GM12878 (cell line): Measurements from ENCODE around the gene DLG2. TPM values are rescaled to one million over a fixed set of nuclear protein-coding genes. Genes with fewer than 3 reads are reported as not detected.

ENCODE experiments used
- ATAC-seq: fragments of 200-7000 bp; cut with Tn5 transposase; 3 replicates; pipeline ENCODE4 v1.9.1; 2020; ENCODE audit warnings: mild to moderate bottlenecking, moderate library complexity
- BruUV-seq: library from RNA; stranded (reverse); fragments of 400-500 nt; replicated peaks from 2 replicates; lab custom pipeline; 2021; lab: Mats Ljungman, UMichigan
- CTCF ChIA-PET: fragments of 300-600 bp; sonication (Branson Sonifier 250); formaldehyde crosslinking; extraction: SDS; loops from one replicate; lab custom pipeline; 2021; ENCODE audit warnings: inconsistent platforms; lab: Yijun Ruan, JAX
- POLR2A ChIA-PET: fragments of 350-600 bp; formaldehyde crosslinking; extraction: SDS; loops from one replicate; lab custom pipeline; 2021; ENCODE audit warnings: inconsistent platforms; lab: Charles Lee
- RAD21 ChIA-PET: fragments of 300-600 bp; sonication (Branson Sonifier 250); formaldehyde crosslinking; loops from one replicate; lab custom pipeline; 2023; ENCODE audit warnings: antibody characterized with exemption; ENCODE audit not compliant: unreplicated experiment; lab: Charles Lee
- SMC1A ChIA-PET: fragments of 300-600 bp; sonication (Branson Sonifier 250); formaldehyde crosslinking; loops from one replicate; lab custom pipeline; 2023; ENCODE audit not compliant: unreplicated experiment, uncharacterized antibody; lab: Charles Lee
- DNase-seq: peaks from one replicate; pipeline ENCODE4 v3.0.0-alpha.2; 2011; ENCODE audit warnings: low read depth, low spot score
- FAIRE-seq: peaks from 3 replicates; lab custom pipeline; 2011; peaks lifted over from hg19 to GRCh38; lab: Jason Lieb, UNC
- H2AFZ ChIP-seq: 2 replicates; pipeline ENCODE4 v1.6.0; 2011; ENCODE audit warnings: low read depth, low read length, control low read depth; ENCODE audit not compliant: control insufficient read depth
- H3K27ac ChIP-seq: 2 replicates; pipeline ENCODE4 v1.5.1; 2011; ENCODE audit warnings: control low read depth; ENCODE audit not compliant: control insufficient read depth, insufficient read depth
- H3K27me3 ChIP-seq, 2 experiments: replicated peaks in 1 of 2; 2 replicates each; pipeline versions ENCODE4 v1.6.0 to v1.6.1; 2011; ENCODE audit warnings: low read length in 1 of 2; ENCODE audit not compliant: control insufficient read depth in 2 of 2, insufficient read depth in 2 of 2
- H3K36me3 ChIP-seq, 2 experiments: 2 replicates each; pipeline ENCODE4 v1.5.1; 2011; ENCODE audit warnings: low read length in 1 of 2; ENCODE audit not compliant: control insufficient read depth in 2 of 2, insufficient read depth in 2 of 2
- H3K4me1 ChIP-seq: 2 replicates; pipeline ENCODE4 v1.6.1; 2011; ENCODE audit warnings: mild to moderate bottlenecking, low read length, moderate library complexity, mixed read lengths; ENCODE audit not compliant: control insufficient read depth, insufficient read depth
- H3K4me2 ChIP-seq: 2 replicates; pipeline ENCODE4 v1.6.0; 2011; ENCODE audit warnings: control low read depth; ENCODE audit not compliant: control insufficient read depth, insufficient read depth
- H3K4me3 ChIP-seq: fragments of 200-600 bp; sonication (generic); 2 replicates; pipeline ENCODE4 v1.5.1; 2016
- H3K79me2 ChIP-seq: 2 replicates; pipeline ENCODE4 v1.6.0; 2011; ENCODE audit warnings: low read length; ENCODE audit not compliant: control insufficient read depth, insufficient read depth
- H3K9ac ChIP-seq: 2 replicates; pipeline ENCODE4 v1.8.0; 2011; ENCODE audit warnings: low read length, control low read depth, mixed read lengths; ENCODE audit not compliant: control insufficient read depth, insufficient read depth
- H3K9me3 ChIP-seq: replicated peaks from 3 replicates; pipeline ENCODE4 v1.5.1; 2011; ENCODE audit warnings: mild to moderate bottlenecking, low read length; ENCODE audit not compliant: control insufficient read depth, insufficient read depth
- H4K20me1 ChIP-seq: 2 replicates; pipeline ENCODE4 v1.6.0; 2011; ENCODE audit not compliant: control insufficient read depth, insufficient read depth
- ATF7 ChIP-seq: fragments of 450-650 bp; IDR thresholded peaks from 2 replicates; pipeline ENCODE4 v1.6.1; 2016; ENCODE audit warnings: low read depth, mild to moderate bottlenecking
- ESRRA ChIP-seq: IDR thresholded peaks from 2 replicates; pipeline ENCODE4 v1.6.1; 2012; ENCODE audit warnings: mild to moderate bottlenecking, low read length, improper control_type of control experiment
- FOS ChIP-seq: IDR thresholded peaks from 3 replicates; pipeline ENCODE4 v1.6.1; 2011; ENCODE audit warnings: borderline replicate concordance; ENCODE audit not compliant: insufficient read length; ENCODE audit errors: extremely low read depth
- FOXK2 ChIP-seq: fragments of 450-650 bp; IDR thresholded peaks from 2 replicates; pipeline ENCODE4 v1.6.1; 2017; ENCODE audit warnings: mild to moderate bottlenecking, moderate library complexity
- IKZF2 ChIP-seq, 2 experiments: fragments of 450-650 bp; IDR thresholded peaks; 2 replicates each; pipeline ENCODE4 v1.6.1; 2017; ENCODE audit warnings: mild to moderate bottlenecking in 2 of 2, moderate library complexity in 2 of 2
- KAT2A ChIP-seq: conservative IDR thresholded peaks from 2 replicates; pipeline ENCODE4 v1.6.1; 2011; ENCODE audit warnings: low read depth, low read length; ENCODE audit not compliant: control insufficient read depth
- POLR2AphosphoS5 ChIP-seq: IDR thresholded peaks from 2 replicates; pipeline ENCODE4 v1.6.1; 2011; ENCODE audit warnings: mild to moderate bottlenecking, low read length, inconsistent platforms
- RUNX3 ChIP-seq: IDR thresholded peaks from 2 replicates; pipeline ENCODE4 v1.6.1; 2012; ENCODE audit warnings: low read length, inconsistent platforms
- TCF3 ChIP-seq: IDR thresholded peaks from 2 replicates; pipeline ENCODE4 v1.6.1; 2012; ENCODE audit warnings: low read depth, mild to moderate bottlenecking, low read length, borderline replicate concordance; ENCODE audit not compliant: insufficient read depth
- ZNF207 ChIP-seq: fragments of 450-650 bp; IDR thresholded peaks from 2 replicates; pipeline ENCODE4 v1.6.1; 2014; ENCODE audit warnings: antibody characterized with exemption, mild to moderate bottlenecking, borderline replicate concordance
- ZNF622 ChIP-seq: fragments of 450-650 bp; IDR thresholded peaks from 2 replicates; pipeline ENCODE4 v1.6.1; 2017; ENCODE audit warnings: mild to moderate bottlenecking, inconsistent platforms
- WGBS: methylation state at CpG from one replicate; pipeline ENCODE4 v1.1.6; 2016; ENCODE audit warnings: low lambda C conversion rate; ENCODE audit not compliant: insufficient replicate concordance, insufficient coverage; ENCODE audit errors: missing lambda C conversion rate; 5-methylcytosine and 5-hydroxymethylcytosine counted together
- in situ Hi-C: fragments of 300-500 bp; cut with MboI; formaldehyde crosslinking; loops from 9 replicates; pipeline ENCODE4 v1.14.3; 2018; ENCODE audit warnings: mixed read lengths
- intact Hi-C: fragments of 100-400 bp; cut with micrococcal nuclease; formaldehyde crosslinking; loops from one replicate; pipeline ENCODE4 v1.14.2; 2022; ENCODE audit not compliant: unreplicated experiment
- polyA plus RNA-seq, 11 experiments: library from polyadenylated mRNA; depleted of rRNA in 4 of 11; unstranded in 6 of 11; stranded (reverse) in 5 of 11; fragments of >200 nt; fragmentation: Nextera tagmentation in 4 of 11; fragmentation: Illumina TruSeq in 1 of 11; extraction: Ambion mirVana in 4 of 11; extraction: Trizol in 1 of 11; gene quantifications; 1 replicate in 1 of 11; 2 replicates in 10 of 11; pipeline versions ENCODE4 v1.2.1 to v1.2.3, GENCODE V29; 2011 to 2016; ENCODE audit warnings: inconsistent platforms in 2 of 11, missing spikeins in 2 of 11, low read depth in 1 of 11
- total RNA-seq, 4 experiments: library from RNA; depleted of rRNA in 3 of 4; stranded (reverse); fragments of >200 nt in 3 of 4; fragmentation: Illumina TruSeq in 1 of 4; extraction: Trizol in 1 of 4; gene quantifications; 2 replicates each; pipeline versions ENCODE4 v1.2.1 to v1.2.3, GENCODE V29; 2013 to 2021
- TF ChIP-seq, protein P1 (sequence below): IDR thresholded peaks from 2 replicates; pipeline ENCODE4 v1.6.1; 2011; ENCODE audit warnings: borderline replicate concordance, low read depth, mild to moderate bottlenecking, moderate library complexity, mixed read lengths, low read length; ENCODE audit not compliant: insufficient read depth; ENCODE audit errors: extremely low read length
- TF ChIP-seq, protein P2 (sequence below): fragments of 150-350 bp; IDR thresholded peaks from 2 replicates; pipeline ENCODE4 v1.6.1; 2014; ENCODE audit warnings: mild to moderate bottlenecking, low read depth, low read length
- TF ChIP-seq, protein P3 (sequence below): IDR thresholded peaks from 2 replicates; pipeline ENCODE4 v1.6.1; 2011; ENCODE audit warnings: low read depth, mild to moderate bottlenecking, low read length, moderate library complexity, borderline replicate concordance; ENCODE audit errors: extremely low read depth
- TF ChIP-seq, protein P4 (sequence below): fragments of 450-650 bp; IDR thresholded peaks from 2 replicates; pipeline ENCODE4 v1.6.1; 2017; ENCODE audit warnings: mild to moderate bottlenecking, low read depth, inconsistent platforms; ENCODE audit not compliant: poor library complexity, severe bottlenecking
- TF ChIP-seq, protein P5 (sequence below): IDR thresholded peaks from 2 replicates; pipeline ENCODE4 v1.6.1; 2012; ENCODE audit warnings: low read length, inconsistent platforms

DLG2 gene
- total and polyA plus RNA-seq, 10 of the 15 experiments (the other 5 are each of a cell fraction or from before 2014, with no cell fraction given), result 0.09 to 0.98 (median 0.35) TPM

DNA sequence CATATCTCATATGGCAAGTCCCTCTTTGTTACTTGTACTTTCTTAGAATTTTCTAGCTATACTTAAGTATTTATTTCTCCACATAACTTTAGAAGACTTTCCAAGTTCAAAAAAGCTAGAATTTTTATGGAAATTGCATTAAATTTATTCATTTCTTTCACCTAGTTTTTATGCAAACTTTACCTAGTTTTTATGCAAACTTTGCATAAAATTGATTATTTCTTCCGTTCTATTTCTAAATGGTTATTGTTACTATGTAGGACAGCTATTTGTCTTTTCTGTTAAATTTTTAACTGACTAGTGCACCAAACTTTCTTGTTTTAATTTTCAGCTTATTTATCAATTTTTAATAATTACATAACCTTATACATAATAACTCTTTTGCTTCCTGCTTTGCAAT, 41.0 kb upstream of the DLG2 start:
- WGBS, result 58% methylated on average over 1 of the region's 1 CpG
- ChIA-PET RAD21 (no interaction called here), POLR2A (interaction anchor here (0.5 to 0.7 kb wide), 2 partner anchors 8 to 23 kb away, joined by 3 to 4 read pairs; no protein-coding TSS in a partner anchor), CTCF (interaction anchor here (0.8 to 1.4 kb wide), 4 partner anchors 9 to 13 kb away, joined by 3 to 4 read pairs (median 4); no protein-coding TSS in a partner anchor), SMC1A (interaction anchor here (0.7 to 2.8 kb wide), 6 partner anchors 12 to 187 kb away, joined by 3 to 10 read pairs (median 4); partner anchors contain the start of genes CCDC83, DLG2, TMEM126A and TMEM126B)
- DNase-seq, result no peak
- no peak overlapping the region for H3K4me3 ChIP-seq
- H3K79me2 ChIP-seq, result peaks cover 20% of the 10 kb centered on the region
- intact Hi-C loops, result loop anchor here (10.0 kb wide), 1 partner anchor 627 kb away; no protein-coding TSS in a partner anchor
- no peak for FAIRE-seq
- H2AFZ ChIP-seq, result no peak overlapping the region
- H3K4me2 ChIP-seq, result no peak overlapping the region
- TF ChIP-seq, protein P1, sequence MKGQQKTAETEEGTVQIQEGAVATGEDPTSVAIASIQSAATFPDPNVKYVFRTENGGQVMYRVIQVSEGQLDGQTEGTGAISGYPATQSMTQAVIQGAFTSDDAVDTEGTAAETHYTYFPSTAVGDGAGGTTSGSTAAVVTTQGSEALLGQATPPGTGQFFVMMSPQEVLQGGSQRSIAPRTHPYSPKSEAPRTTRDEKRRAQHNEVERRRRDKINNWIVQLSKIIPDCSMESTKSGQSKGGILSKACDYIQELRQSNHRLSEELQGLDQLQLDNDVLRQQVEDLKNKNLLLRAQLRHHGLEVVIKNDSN, result no peak
- TF ChIP-seq, protein P2, sequence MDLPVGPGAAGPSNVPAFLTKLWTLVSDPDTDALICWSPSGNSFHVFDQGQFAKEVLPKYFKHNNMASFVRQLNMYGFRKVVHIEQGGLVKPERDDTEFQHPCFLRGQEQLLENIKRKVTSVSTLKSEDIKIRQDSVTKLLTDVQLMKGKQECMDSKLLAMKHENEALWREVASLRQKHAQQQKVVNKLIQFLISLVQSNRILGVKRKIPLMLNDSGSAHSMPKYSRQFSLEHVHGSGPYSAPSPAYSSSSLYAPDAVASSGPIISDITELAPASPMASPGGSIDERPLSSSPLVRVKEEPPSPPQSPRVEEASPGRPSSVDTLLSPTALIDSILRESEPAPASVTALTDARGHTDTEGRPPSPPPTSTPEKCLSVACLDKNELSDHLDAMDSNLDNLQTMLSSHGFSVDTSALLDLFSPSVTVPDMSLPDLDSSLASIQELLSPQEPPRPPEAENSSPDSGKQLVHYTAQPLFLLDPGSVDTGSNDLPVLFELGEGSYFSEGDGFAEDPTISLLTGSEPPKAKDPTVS, result no peak
- TF ChIP-seq RUNX3 (no peak), FOS (no peak), POLR2AphosphoS5 (no peak), ZNF622 (no peak), IKZF2 (IDR thresholded peaks at IDR 0.05) (no peak), ATF7 (no peak), ZNF207 (no peak), FOXK2 (no peak), TCF3 (no peak), ESRRA (no peak), KAT2A (no peak)
- TF ChIP-seq, protein P3, sequence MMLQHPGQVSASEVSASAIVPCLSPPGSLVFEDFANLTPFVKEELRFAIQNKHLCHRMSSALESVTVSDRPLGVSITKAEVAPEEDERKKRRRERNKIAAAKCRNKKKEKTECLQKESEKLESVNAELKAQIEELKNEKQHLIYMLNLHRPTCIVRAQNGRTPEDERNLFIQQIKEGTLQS, result no peak
- TF ChIP-seq, protein P4, sequence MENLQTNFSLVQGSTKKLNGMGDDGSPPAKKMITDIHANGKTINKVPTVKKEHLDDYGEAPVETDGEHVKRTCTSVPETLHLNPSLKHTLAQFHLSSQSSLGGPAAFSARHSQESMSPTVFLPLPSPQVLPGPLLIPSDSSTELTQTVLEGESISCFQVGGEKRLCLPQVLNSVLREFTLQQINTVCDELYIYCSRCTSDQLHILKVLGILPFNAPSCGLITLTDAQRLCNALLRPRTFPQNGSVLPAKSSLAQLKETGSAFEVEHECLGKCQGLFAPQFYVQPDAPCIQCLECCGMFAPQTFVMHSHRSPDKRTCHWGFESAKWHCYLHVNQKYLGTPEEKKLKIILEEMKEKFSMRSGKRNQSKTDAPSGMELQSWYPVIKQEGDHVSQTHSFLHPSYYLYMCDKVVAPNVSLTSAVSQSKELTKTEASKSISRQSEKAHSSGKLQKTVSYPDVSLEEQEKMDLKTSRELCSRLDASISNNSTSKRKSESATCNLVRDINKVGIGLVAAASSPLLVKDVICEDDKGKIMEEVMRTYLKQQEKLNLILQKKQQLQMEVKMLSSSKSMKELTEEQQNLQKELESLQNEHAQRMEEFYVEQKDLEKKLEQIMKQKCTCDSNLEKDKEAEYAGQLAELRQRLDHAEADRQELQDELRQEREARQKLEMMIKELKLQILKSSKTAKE, result no peak
- TF ChIP-seq, protein P5, sequence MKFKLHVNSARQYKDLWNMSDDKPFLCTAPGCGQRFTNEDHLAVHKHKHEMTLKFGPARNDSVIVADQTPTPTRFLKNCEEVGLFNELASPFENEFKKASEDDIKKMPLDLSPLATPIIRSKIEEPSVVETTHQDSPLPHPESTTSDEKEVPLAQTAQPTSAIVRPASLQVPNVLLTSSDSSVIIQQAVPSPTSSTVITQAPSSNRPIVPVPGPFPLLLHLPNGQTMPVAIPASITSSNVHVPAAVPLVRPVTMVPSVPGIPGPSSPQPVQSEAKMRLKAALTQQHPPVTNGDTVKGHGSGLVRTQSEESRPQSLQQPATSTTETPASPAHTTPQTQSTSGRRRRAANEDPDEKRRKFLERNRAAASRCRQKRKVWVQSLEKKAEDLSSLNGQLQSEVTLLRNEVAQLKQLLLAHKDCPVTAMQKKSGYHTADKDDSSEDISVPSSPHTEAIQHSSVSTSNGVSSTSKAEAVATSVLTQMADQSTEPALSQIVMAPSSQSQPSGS, result no peak
- no peaks in the 10 kb centered on the region for H3K36me3 ChIP-seq
- ATAC-seq, result no peak
- no peaks in the 10 kb centered on the region for H3K9me3 ChIP-seq
- in situ Hi-C loops, result no loop called here
- no peak overlapping the region for H3K9ac ChIP-seq
- H3K27me3 ChIP-seq, result no peaks in the 10 kb centered on the region
- no peak overlapping the region for H3K27ac ChIP-seq
- H3K4me1 ChIP-seq, result no peaks in the 10 kb centered on the region
- BruUV-seq, result no TSS peak
- peaks cover 7% of the 10 kb centered on the region; the same call in 1 of the 2 replicates for H4K20me1 ChIP-seq
